Heart left ventricle (tissue), 13 donors: ENCODE measurements around the gene KDM2A.

Experiments used
- POLR2A ChIP-seq, 2 donors: fragments of 450-650 bp; IDR thresholded peaks; one replicate each; pipeline ENCODE4 v1.6.1; 2017; ENCODE audit warnings: antibody characterized with exemption in 2 of 2, mild to moderate bottlenecking in 2 of 2, moderate library complexity in 2 of 2
- TF ChIP-seq, protein P1 (sequence below), 12 donors: fragments of 200-600 bp; sonication (generic) in 4 of 12; IDR thresholded peaks; one replicate each; pipeline versions ENCODE4 v1.5.0 to v1.8.0; 2018 to 2022; ENCODE audit warnings: antibody characterized with exemption in 12 of 12, mild to moderate bottlenecking in 5 of 12
- donor health status: ischemic (EF 13 %, LVEDD 7.1; RV severe dilation, severe dysfunction).
- donor health status: DM: no; HTN: yes; CAD: no.
- donor health status: DM: no; HTN: no; CAD: no.
- donor health status: ischemic (EF 25% LVEDD 6.9; RV normal size, moderate dysfunction).
- donor health status: ischemic (EF 25% LVEDD 5.7; RV mildly dilated, moderate dysfunction).
- donor health status: ischemic (EF 35%, LVEDD 5.7; RV mildly dilated, moderate dysfunction).
- donor health status: nonischemic (EF 11% LVEDD 7.7; RV severe dilation, severe dysfunction).
- donor health status: DM: yes; HTN: yes; CAD: no.
- donor health status: PGD.
- donor health status: ischemic (EF 29% LVEDD 5.4; RV normal size, mild dysfunction).
- donor health status: nonischemic (EF 23%, LVEDD 6.1; RV moderate dilation, normal function).

- TF ChIP-seq, protein P1, sequence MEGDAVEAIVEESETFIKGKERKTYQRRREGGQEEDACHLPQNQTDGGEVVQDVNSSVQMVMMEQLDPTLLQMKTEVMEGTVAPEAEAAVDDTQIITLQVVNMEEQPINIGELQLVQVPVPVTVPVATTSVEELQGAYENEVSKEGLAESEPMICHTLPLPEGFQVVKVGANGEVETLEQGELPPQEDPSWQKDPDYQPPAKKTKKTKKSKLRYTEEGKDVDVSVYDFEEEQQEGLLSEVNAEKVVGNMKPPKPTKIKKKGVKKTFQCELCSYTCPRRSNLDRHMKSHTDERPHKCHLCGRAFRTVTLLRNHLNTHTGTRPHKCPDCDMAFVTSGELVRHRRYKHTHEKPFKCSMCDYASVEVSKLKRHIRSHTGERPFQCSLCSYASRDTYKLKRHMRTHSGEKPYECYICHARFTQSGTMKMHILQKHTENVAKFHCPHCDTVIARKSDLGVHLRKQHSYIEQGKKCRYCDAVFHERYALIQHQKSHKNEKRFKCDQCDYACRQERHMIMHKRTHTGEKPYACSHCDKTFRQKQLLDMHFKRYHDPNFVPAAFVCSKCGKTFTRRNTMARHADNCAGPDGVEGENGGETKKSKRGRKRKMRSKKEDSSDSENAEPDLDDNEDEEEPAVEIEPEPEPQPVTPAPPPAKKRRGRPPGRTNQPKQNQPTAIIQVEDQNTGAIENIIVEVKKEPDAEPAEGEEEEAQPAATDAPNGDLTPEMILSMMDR (IDR thresholded peaks at IDR 0.05), result no peak
- no peak for TF ChIP-seq POLR2A (IDR thresholded peaks at IDR 0.05)
Measured at GRCh38 chr11:67298786-67299185, 179.7 kb downstream of the KDM2A start.
